ENCODE data around the gene CFAP53. TPM values are rescaled to one million over a fixed set of nuclear protein-coding genes. Genes with fewer than 3 reads are reported as not detected.

CFAP53 gene
- total and polyA plus RNA-seq, 2 of the 13 experiments (the other 11 are each of a cell fraction or from before 2014, with no cell fraction given), result 0.05 to 0.07 TPM

- TF ChIP-seq GMEB2 (CRISPR knock-in tag; IDR thresholded peaks at IDR 0.05; ENCODE audit: low read depth) (no peak), CBX1 (IDR thresholded peaks at IDR 0.05; ENCODE audit: low read depth) (no peak)
Observed at GRCh38 chr18:50299626-50300388, 33.5 kb upstream of the CFAP53 start (continued).

- Histone ChIP-seq H4K20me1 (ENCODE audit: insufficient read depth, low read length) (no peaks in the 10 kb centered on the region), H3K4me3 (replicated peaks in 1 of 3; ENCODE audit: insufficient read depth in 1 of 3, low read depth in 2 of 3, low read length in 3 of 3) (no peak overlapping the region), H3K4me1 (ENCODE audit: insufficient read depth, low read length) (no peaks in the 10 kb centered on the region), H3K36me3 (replicated peaks in 1 of 2; ENCODE audit: control insufficient read depth in 1 of 2, insufficient read depth in 2 of 2, low read length in 2 of 2) (no peaks in the 10 kb centered on the region), H2AFZ (ENCODE audit: low read length) (no peak overlapping the region), H3K9me3 (ENCODE audit: low read length) (no peaks in the 10 kb centered on the region), H3K9ac (ENCODE audit: insufficient read depth, low read depth, low read length) (no peak overlapping the region), H3K27me3 (ENCODE audit: control insufficient read depth in 1 of 2, insufficient read depth in 2 of 2, low read length in 2 of 2) (peaks cover 2 to 11% of the 10 kb centered on the region in 2 experiments; a peak in 3 of 5 replicates), H3K27ac (ENCODE audit: extremely low read length, insufficient read depth, low read length) (no peak overlapping the region), H3K4me2 (ENCODE audit: low read depth, low read length) (no peak overlapping the region), H3K79me2 (ENCODE audit: insufficient read depth, low read length) (no peaks in the 10 kb centered on the region)
- intact Hi-C loops (cut with micrococcal nuclease; ENCODE audit: unreplicated experiment), result no loop called here
- FAIRE-seq (no peak), DNase-seq (ENCODE audit: low spot score) (no peak), ATAC-seq (no peak)
- in situ Hi-C loops (cut with HindIII; ENCODE audit: extremely low pct_ligation_motif_present, low pct_unique_long_range_greater_than_20kb), result no loop called here
- BruUV-seq (replicated peaks), result no TSS peak
- ChIA-PET CTCF (ENCODE audit: low intra/inter-chr PET ratio, low total read pairs) (no interaction called here), POLR2A (no interaction called here)
- 65% methylated on average over 12 of the region's 49 CpGs for WGBS (ENCODE audit: low lambda C conversion rate)
- no peak for TF ChIP-seq HNF1A (IDR thresholded peaks at IDR 0.05; ENCODE audit: low read depth)
- no peak for TF ChIP-seq HNF1A (CRISPR knock-in tag; IDR thresholded peaks at IDR 0.05; ENCODE audit: borderline replicate concordance)
- no peak for TF ChIP-seq ATF1 (CRISPR knock-in tag; IDR thresholded peaks at IDR 0.05)
- TF ChIP-seq RXRA (CRISPR knock-in tag; IDR thresholded peaks at IDR 0.05), result no peak
- no peak for TF ChIP-seq ZNF839 (CRISPR knock-in tag; IDR thresholded peaks at IDR 0.05; ENCODE audit: borderline replicate concordance)
- no peak for TF ChIP-seq JUND (CRISPR knock-in tag; IDR thresholded peaks at IDR 0.05)
- no peak for TF ChIP-seq ZNF260 (CRISPR knock-in tag; IDR thresholded peaks at IDR 0.05; ENCODE audit: borderline replicate concordance, low read depth)
- TF ChIP-seq PAX8 (CRISPR knock-in tag; IDR thresholded peaks at IDR 0.05; ENCODE audit: borderline replicate concordance), result no peak
- TF ChIP-seq SMAD9 (CRISPR knock-in tag; IDR thresholded peaks at IDR 0.05), result no peak
- no peak for TF ChIP-seq CENPBD1 (CRISPR knock-in tag; IDR thresholded peaks at IDR 0.05; ENCODE audit: borderline replicate concordance, low read depth)
Observed at GRCh38 chr18:50298443-50299284, 32.4 kb upstream of the CFAP53 start.
